Frontal cortex (tissue), 4 donors: Measurements from ENCODE around the gene DOCK11. TPM values are rescaled to one million over a fixed set of nuclear protein-coding genes. Genes with fewer than 3 reads are reported as not detected.
"Not testable (repeated sequence)": the region's sequence is repeated elsewhere in the genome, so short reads cannot be mapped to it uniquely, and the experiment has no call there.

Experiments
- DNase-seq, 2 donors: peaks; one replicate each; pipeline ENCODE4 v3.0.0; 2012; ENCODE audit warnings: low spot score in 2 of 2
- FAIRE-seq: peaks from 2 replicates; lab custom pipeline; 2012; peaks lifted over from hg19 to GRCh38; lab: Jason Lieb, UNC
- small RNA-seq: library from RNA; depleted of rRNA; stranded (forward); fragments of <200 nt; gene quantifications from one replicate; pipeline ENCODE3, GENCODE V24; 2014
- total RNA-seq: library from RNA; depleted of rRNA; stranded (reverse); fragments of >200 nt; gene quantifications from one replicate; pipeline ENCODE4 v1.2.3, GENCODE V29; 2014
- donor health status: control.
- donor health status: control.
- donor health status: control.

DOCK11 gene
- total RNA-seq, 1 donor from 2014 or later: 26.1 TPM

DNA sequence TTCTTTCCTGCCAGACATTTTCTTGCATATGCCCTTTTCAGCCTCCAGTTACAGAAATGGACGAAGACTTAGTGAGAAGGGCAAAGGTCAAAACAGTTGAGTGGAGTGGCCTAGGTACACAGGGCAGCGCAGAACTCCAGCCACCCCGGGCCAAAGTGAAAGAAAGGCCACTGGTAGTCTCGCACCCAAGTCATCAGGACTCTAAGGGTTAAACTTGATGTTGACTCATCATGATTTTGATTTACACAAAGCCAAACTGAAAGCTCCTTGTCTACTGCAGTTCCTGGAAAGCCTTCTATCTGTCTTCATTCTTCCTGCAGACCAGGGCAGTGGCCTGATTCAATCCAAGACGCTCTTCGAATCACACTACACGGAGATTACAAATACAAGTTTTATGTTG lies 229.2 kb downstream of the DOCK11 start:
- no peak for DNase-seq
- FAIRE-seq: no peak

DNA sequence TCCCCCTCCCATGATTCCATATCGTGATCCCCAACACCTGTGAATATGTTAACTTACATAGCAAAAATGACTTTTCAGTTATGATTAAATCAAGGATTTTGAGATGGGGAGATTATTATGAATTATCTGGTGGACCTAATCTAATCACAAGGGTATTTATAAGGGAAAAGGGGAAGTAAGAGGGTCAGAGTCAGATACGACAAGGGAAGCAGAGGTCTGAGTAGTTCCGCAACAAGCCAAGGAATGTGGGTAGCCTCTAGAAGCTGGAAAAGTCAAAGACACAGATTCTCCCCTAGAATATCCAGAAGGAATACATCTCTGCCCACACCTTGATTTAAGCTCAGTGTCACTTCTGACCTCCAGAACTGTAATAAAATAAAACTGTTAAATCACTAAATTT lies 230.8 kb downstream of the DOCK11 start:
- DNase-seq: no peak
- FAIRE-seq: no peak

DNA sequence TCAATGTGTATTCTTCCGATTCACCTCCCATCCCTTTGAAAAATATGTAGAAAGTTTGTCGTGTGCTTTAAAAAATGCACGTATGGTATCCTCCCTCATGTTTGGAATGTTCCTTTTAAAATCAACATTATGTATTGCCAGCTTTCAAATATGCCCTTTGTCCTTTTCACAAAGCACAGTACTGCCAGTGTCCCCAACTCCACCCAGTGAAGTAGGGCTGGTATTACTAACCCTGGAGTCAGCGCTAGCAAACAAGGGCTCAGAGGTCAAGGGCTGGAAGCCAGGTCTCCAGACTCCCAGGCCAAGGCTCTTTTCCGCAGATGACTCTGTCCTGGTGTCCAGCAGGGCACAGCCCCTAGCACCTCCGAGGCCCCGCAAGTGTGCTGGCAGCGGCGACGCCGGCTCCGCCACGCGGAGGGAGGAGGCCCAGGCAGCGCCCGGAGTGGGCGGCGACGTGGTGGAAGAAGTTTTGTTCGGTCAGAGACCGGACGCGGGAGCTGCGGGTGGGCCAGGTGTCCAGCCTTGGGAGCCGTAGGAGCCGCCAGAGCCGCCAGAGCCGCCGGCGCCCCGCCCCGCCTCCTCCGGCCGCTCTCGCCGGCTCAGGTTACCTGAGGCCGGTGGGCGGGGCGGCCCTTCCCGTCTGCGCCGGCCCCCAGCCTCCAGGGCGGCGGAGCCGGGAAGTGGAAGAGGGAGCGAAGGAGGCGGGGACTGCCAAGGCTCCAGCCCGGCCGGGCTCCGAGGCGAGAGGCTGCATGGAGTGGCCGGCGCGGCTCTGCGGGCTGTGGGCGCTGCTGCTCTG lies 231.5 kb downstream of the DOCK11 start, which contains the start of gene IL13RA1:
IL13RA1 (plus strand) TSS at position 720 of the 799 bp plus-strand sequence; CDS start at position 753, 33 bp downstream.
- DNase-seq (peak; percentile 52), FAIRE-seq (no peak)

DNA sequence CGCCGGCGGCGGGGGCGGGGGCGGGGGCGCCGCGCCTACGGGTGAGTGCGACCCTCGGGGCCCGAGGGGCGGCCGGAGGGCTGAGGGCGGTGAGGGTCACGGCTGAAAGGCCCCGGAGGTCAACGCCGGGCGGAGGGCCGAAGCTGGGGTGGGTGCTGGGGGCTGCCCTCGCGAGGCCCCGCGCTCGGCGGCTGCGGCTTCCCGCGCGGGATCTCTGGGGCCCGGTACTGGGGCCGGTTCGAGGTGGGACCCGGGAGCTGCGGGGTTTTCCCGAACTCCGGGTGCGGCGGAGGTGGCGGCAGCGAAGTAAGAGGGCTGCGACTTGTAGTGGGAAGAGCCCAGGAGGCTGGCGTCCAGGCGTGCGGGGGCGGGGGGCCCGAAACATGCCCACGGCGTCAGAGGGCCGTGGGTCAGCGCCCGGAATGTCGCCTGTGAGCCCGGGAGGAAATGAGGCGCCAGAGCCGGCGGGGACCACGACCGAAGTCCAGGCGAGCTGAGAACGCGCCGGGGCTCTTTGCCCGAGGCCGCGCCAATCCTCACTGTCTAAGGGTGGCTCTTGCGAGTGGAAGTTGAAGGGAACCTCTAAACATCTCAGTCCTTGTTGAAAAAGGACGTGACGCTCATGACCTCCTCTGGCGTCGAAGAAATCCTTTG lies 232.2 kb downstream of the DOCK11 start:
- FAIRE-seq (no peak), DNase-seq (peak in 1 of 2 donors; percentile 11)

DNA sequence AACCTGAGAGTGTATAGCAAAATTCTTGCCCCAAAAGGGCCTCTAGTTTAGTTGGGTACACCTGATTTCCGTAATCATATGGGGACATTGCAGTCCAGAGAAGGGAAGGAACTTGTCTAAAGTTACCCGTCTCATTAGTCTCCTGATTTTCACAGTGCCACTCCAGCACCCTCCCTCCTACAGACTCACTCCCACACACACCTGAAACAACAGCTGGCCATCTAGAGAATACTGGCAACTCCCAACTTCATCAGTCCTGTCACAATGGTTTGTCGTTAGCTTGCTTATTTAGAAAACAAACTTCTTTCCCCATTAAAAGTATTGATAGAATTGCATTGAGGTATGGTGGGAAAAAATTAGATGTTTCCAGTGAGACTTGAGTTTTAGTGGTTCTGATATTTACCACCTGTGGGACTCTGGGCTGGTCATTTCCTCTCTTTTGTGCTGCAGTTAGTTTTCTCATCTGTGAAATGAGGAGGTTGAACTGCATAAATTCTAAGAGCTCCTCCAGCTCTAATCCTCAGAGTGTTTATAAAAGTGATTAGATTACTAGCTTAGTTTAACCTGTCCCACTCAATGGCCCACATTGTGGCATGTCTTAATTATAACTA lies 233.5 kb downstream of the DOCK11 start:
- FAIRE-seq (no peak), DNase-seq (no peak)

DNA sequence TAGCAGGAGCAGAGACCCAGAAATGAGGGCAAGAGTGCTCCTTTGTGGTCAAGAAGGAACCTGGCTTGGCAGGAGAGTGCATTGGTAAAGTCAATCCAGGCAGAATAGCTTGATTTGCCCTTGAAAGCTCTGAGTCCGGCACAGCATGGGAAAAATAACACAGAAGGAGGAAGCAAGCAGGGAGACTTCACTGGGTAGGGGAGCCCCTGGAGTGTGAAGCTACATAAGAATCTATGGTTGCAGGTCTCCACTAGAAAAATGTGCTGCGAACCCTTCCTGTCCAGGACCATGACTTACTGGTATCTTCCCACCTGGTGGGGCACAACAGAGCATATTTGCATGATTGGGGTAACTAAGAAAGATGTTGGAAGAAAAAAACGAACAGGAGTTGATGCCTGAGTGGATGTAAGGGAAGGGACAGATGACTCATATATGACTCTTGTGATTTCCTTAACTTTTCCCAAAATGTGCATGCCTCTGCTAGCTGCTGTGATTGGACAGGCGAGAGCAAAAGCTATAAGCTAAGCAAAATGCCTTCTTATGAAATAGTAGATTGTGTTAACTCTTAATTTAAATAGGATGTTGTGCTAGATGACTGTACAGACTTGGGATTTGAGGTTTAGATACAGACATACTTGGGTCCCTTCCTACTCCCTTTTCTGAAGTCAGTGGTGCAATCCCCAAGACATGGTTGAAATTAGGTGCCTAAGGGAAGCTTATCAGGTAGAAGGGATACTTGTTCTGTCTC lies 235.1 kb downstream of the DOCK11 start:
- DNase-seq: no peak
- FAIRE-seq: no peak

DNA sequence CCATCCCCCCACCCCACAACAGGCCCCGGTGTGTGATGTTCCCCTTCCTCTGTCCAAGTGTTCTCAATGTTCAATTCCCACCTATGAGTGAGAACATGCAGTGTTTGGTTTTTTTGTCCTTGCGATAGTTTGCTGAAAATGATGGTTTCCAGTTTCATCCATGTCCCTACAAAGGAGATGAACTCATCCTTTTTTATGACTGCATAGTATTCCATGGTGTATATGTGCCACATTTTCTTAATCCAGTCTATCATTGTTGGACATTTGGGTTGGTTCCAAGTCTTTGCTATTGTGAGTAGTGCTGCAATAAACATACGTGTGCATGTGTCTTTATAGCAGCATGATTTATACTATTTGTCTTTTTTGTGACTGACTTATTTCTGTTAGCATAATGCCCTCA lies 236.9 kb downstream of the DOCK11 start:
- FAIRE-seq, DNase-seq: not testable (repeated sequence)

DNA sequence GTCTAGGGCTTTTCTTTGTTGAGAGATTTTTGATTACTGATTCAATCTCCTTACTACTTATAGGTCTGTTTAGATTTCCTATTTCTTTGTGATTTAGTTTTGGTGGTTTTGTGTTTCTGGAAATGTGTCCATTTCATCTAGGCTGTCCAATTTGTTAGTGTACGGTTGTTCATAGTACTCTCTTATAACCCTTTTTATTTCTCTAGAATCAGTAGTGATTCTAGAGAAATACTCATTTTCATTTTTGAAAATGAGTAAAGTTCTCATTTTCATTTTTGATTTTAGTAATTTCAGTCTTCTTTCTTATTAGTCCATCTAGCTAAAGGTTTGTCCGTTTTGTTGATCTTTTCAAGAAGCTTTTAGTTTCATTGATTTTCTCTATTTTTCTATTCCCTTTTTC lies 239.3 kb downstream of the DOCK11 start:
- FAIRE-seq (no peak), DNase-seq (no peak)

Small RNA genes lying within 50 kb of the gene (small RNA-seq; reads per million reads assigned to genes)
- gene RF00019: not detected

Other genes starting within 250 kb of the DOCK11 start
- 38.3 TPM for gene WDR44, start 149.7 kb upstream of the DOCK11 start, total RNA-seq
- 2.9 TPM for gene IL13RA1, start 231.8 kb downstream of the DOCK11 start, total RNA-seq